Measurements from ENCODE around the gene TMUB2. TPM values are rescaled to one million over a fixed set of nuclear protein-coding genes. Genes with fewer than 3 reads are reported as not detected.

The TMUB2 gene
- total and polyA plus RNA-seq, 2 of the 13 experiments (the other 11 are each of a cell fraction or from before 2014, with no cell fraction given): 26.9 to 50.8 TPM

DNA sequence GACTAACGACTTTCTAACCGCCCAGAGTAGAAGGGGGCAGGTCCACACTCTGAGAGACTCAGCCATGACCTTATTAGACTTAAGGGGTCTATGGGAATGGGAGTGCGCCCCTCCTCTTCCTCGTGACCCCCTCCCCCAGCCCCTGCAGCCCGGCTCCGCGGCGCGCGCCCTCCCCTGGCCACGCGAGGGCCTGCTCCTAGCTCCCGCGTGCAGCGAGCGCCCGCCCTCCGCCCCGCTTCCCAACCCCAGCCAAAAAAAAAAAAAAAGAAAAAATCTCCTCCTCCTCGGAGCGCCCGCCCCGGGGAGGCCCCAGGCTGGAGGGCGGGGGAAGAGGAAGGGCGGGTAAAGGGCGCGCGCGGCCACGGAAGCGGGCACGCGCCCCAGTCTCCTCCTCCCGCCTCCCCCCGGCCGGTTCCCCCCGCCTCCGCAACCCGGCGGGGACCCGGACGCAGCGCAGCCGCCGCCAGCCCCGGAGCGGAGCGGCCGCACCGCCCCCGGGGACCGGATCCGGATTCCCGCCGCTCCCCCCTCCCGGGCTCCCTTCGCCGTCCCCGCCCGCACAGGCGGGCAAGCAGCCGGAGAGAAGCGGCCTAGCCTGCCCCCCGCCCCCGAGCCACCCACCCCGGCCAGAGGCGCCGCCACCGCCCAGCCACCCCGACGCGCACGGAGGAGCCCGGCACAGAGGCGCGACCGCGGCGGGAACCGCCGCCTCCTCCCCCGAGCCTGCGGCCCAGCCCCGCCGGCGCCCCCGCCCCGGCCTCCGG lies 31.8 kb downstream of the TMUB2 start (continued):
- TF ChIP-seq ZNF329 (CRISPR knock-in tag; IDR thresholded peaks at IDR 0.05; ENCODE audit: low read depth) (no peak), GATAD1 (CRISPR knock-in tag; IDR thresholded peaks at IDR 0.05) (no peak), PCBP2 (optimal IDR thresholded peaks at IDR 0.05; ENCODE audit: low read depth, low read length, poor library complexity, severe bottlenecking) (no peak), SAP130 (CRISPR knock-in tag; IDR thresholded peaks at IDR 0.05; ENCODE audit: low read depth) (peak; percentile 77)

DNA sequence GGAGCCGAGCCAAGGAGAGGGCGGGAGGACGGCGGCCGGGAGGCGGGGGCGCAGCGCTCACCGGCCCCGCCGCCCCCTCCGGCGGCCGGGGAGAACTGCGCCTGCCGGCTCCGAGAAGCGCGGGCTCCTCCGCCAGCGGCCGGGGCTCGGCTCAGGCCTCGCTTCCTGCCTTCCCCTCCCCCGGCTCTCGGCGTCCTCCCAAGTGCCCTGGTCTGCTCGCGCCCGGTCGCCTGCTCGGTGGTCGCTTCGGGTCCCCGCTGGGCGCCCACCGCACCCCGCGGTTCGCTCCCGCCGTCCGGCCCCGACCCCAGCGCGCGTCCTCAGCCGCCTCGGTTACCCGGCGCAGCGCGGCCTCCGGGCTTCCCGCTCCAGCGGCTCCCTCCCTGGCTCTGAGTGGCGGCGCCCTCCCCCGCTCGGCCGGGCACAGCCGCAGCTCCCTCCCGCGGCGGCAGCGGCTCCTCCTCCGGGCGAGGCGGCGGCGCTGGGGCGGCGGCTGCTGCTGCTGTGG lies 32.4 kb downstream of the TMUB2 start:
- in situ Hi-C loops (cut with HindIII; ENCODE audit: extremely low pct_ligation_motif_present, low pct_unique_long_range_greater_than_20kb): no loop called here
- POLR2A ChIA-PET: interaction anchor here (0.6 to 3.9 kb wide), 6 partner anchors 9 to 144 kb away, joined by 3 to 25 read pairs (median 5); partner anchors contain the start of genes ATXN7L3, FAM171A2, SLC25A39 and TMUB2
- peaks cover 20 to 29% of the 10 kb centered on the region in 2 experiments for H3K36me3 ChIP-seq (replicated peaks in 1 of 2; ENCODE audit: control insufficient read depth in 1 of 2, insufficient read depth in 2 of 2, low read length in 2 of 2)
- DNase-seq (ENCODE audit: low spot score) (peak; percentile 48), ATAC-seq (peak; percentile 15), FAIRE-seq (no peak)
- H3K27me3 ChIP-seq (ENCODE audit: control insufficient read depth in 1 of 2, insufficient read depth in 2 of 2, low read length in 2 of 2): no peaks in the 10 kb centered on the region; a peak in 1 of 5 replicates
- no peak overlapping the region for H2AFZ ChIP-seq (ENCODE audit: low read length)
- H3K79me2 ChIP-seq (ENCODE audit: insufficient read depth, low read length): peaks cover 28% of the 10 kb centered on the region
- CTCF ChIA-PET (ENCODE audit: low intra/inter-chr PET ratio, low total read pairs): interaction anchor here (2.3 kb wide), 1 partner anchor 16 kb away, joined by 13 read pairs; no protein-coding TSS in a partner anchor
- H3K4me1 ChIP-seq (ENCODE audit: insufficient read depth, low read length): peaks cover 34% of the 10 kb centered on the region
- H3K27ac ChIP-seq (ENCODE audit: extremely low read length, insufficient read depth, low read length): peak overlapping the region; percentile 89
- peak overlapping the region; percentile 88 to 99 (median 98); a peak in 5 of 6 replicates for H3K4me3 ChIP-seq (replicated peaks in 1 of 3; ENCODE audit: insufficient read depth in 1 of 3, low read depth in 2 of 3, low read length in 3 of 3)
- H3K9ac ChIP-seq (ENCODE audit: insufficient read depth, low read depth, low read length): peak overlapping the region; percentile 94
- no peaks in the 10 kb centered on the region; the same call in 1 of the 2 replicates for H4K20me1 ChIP-seq (ENCODE audit: insufficient read depth, low read length)
- WGBS (ENCODE audit: low lambda C conversion rate): under 1% methylated on average over 26 of the region's 73 CpGs
- no TSS peak for BruUV-seq (replicated peaks)
- intact Hi-C loops (cut with micrococcal nuclease; ENCODE audit: unreplicated experiment): loop anchor here (2.0 kb wide), 2 partner anchors 16 to 106 kb away; partner anchors contain the start of gene SLC25A39
- H3K9me3 ChIP-seq (ENCODE audit: low read length): no peaks in the 10 kb centered on the region
- peak overlapping the region; percentile 52 for H3K4me2 ChIP-seq (ENCODE audit: low read depth, low read length)
- TF ChIP-seq ATF7-NPFF (CRISPR knock-in tag; IDR thresholded peaks at IDR 0.05; ENCODE audit: low read depth) (peak; percentile 65; the same call in 1 of the 2 replicates), PTBP1 (IDR thresholded peaks at IDR 0.05; ENCODE audit: low read depth, low read length, poor library complexity, severe bottlenecking) (no peak), ZNF746 (CRISPR knock-in tag; IDR thresholded peaks at IDR 0.05) (no peak), NCOA1 (CRISPR knock-in tag; IDR thresholded peaks at IDR 0.05) (no peak), PHF8 (CRISPR knock-in tag; IDR thresholded peaks at IDR 0.05) (peak; percentile 12; the same call in 1 of the 2 replicates)
- TF ChIP-seq, protein P1, sequence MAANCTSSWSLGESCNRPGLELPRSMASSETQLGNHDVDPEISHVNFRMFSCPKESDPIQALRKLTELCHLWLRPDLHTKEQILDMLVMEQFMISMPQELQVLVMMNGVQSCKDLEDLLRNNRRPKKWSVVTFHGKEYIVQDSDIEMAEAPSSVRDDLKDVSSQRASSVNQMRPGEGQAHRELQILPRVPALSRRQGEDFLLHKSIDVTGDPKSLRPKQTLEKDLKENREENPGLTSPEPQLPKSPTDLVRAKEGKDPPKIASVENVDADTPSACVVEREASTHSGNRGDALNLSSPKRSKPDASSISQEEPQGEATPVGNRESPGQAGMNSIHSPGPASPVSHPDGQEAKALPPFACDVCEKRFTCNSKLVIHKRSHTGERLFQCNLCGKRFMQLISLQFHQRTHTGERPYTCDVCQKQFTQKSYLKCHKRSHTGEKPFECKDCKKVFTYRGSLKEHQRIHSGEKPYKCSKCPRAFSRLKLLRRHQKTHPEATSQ (CRISPR knock-in tag; IDR thresholded peaks at IDR 0.05; ENCODE audit: borderline replicate concordance): no peak
- TF ChIP-seq, protein P2, sequence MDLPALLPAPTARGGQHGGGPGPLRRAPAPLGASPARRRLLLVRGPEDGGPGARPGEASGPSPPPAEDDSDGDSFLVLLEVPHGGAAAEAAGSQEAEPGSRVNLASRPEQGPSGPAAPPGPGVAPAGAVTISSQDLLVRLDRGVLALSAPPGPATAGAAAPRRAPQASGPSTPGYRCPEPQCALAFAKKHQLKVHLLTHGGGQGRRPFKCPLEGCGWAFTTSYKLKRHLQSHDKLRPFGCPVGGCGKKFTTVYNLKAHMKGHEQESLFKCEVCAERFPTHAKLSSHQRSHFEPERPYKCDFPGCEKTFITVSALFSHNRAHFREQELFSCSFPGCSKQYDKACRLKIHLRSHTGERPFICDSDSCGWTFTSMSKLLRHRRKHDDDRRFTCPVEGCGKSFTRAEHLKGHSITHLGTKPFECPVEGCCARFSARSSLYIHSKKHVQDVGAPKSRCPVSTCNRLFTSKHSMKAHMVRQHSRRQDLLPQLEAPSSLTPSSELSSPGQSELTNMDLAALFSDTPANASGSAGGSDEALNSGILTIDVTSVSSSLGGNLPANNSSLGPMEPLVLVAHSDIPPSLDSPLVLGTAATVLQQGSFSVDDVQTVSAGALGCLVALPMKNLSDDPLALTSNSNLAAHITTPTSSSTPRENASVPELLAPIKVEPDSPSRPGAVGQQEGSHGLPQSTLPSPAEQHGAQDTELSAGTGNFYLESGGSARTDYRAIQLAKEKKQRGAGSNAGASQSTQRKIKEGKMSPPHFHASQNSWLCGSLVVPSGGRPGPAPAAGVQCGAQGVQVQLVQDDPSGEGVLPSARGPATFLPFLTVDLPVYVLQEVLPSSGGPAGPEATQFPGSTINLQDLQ (CRISPR knock-in tag; IDR thresholded peaks at IDR 0.05): 0 out of 2 replicates have a peak, but pooled peaks have one; percentile 34
- TF ChIP-seq, protein P3, sequence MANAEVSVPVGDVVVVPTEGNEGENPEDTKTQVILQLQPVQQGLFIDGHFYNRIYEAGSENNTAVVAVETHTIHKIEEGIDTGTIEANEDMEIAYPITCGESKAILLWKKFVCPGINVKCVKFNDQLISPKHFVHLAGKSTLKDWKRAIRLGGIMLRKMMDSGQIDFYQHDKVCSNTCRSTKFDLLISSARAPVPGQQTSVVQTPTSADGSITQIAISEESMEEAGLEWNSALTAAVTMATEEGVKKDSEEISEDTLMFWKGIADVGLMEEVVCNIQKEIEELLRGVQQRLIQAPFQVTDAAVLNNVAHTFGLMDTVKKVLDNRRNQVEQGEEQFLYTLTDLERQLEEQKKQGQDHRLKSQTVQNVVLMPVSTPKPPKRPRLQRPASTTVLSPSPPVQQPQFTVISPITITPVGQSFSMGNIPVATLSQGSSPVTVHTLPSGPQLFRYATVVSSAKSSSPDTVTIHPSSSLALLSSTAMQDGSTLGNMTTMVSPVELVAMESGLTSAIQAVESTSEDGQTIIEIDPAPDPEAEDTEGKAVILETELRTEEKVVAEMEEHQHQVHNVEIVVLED (CRISPR knock-in tag; IDR thresholded peaks at IDR 0.05; ENCODE audit: borderline replicate concordance): no peak; the same call in 1 of the 2 replicates
- TF ChIP-seq, protein P4, sequence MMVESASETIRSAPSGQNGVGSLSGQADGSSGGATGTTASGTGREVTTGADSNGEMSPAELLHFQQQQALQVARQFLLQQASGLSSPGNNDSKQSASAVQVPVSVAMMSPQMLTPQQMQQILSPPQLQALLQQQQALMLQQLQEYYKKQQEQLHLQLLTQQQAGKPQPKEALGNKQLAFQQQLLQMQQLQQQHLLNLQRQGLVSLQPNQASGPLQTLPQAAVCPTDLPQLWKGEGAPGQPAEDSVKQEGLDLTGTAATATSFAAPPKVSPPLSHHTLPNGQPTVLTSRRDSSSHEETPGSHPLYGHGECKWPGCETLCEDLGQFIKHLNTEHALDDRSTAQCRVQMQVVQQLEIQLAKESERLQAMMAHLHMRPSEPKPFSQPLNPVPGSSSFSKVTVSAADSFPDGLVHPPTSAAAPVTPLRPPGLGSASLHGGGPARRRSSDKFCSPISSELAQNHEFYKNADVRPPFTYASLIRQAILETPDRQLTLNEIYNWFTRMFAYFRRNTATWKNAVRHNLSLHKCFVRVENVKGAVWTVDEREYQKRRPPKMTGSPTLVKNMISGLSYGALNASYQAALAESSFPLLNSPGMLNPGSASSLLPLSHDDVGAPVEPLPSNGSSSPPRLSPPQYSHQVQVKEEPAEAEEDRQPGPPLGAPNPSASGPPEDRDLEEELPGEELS (CRISPR knock-in tag; IDR thresholded peaks at IDR 0.05): no peak

Data from HepG2 (cell line).